SH-SY5Y (cell line): ENCODE results near the gene NPM1.

ENCODE experiments used
- GATA2 ChIP-seq: IDR thresholded peaks from 2 replicates; pipeline ENCODE4 v1.6.1; 2011; ENCODE audit warnings: mild to moderate bottlenecking, low read depth, low read length
- GATA3 ChIP-seq: IDR thresholded peaks from 2 replicates; pipeline ENCODE4 v1.6.1; 2011; ENCODE audit warnings: low read depth, mild to moderate bottlenecking, low read length, moderate library complexity

Gene NPM1

GRCh38 chr5:171431251-171431777, 43.7 kb downstream of the NPM1 start:
- TF ChIP-seq GATA3 (no peak), GATA2 (no peak)

DNA sequence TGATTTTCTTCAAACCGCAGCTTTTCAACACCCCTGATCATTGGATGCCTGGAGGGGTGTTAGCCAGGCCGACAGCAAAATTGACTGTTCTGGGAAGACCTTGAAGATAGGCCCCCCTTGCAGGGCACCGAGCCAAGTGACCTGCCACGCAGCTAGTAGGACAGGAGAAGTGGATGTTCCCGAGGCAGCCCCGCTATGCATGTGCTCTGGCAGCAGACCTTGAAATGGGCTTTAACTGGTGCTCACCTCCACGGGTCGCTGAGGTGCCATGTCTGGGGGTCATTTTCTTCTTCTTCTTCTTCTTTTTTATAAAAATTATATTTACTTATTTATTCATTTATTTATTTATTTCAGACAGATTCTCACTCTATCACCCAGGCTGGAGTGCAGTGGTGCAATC, 44.4 kb downstream of the NPM1 start:
- TF ChIP-seq GATA3 (no peak), GATA2 (no peak)

DNA sequence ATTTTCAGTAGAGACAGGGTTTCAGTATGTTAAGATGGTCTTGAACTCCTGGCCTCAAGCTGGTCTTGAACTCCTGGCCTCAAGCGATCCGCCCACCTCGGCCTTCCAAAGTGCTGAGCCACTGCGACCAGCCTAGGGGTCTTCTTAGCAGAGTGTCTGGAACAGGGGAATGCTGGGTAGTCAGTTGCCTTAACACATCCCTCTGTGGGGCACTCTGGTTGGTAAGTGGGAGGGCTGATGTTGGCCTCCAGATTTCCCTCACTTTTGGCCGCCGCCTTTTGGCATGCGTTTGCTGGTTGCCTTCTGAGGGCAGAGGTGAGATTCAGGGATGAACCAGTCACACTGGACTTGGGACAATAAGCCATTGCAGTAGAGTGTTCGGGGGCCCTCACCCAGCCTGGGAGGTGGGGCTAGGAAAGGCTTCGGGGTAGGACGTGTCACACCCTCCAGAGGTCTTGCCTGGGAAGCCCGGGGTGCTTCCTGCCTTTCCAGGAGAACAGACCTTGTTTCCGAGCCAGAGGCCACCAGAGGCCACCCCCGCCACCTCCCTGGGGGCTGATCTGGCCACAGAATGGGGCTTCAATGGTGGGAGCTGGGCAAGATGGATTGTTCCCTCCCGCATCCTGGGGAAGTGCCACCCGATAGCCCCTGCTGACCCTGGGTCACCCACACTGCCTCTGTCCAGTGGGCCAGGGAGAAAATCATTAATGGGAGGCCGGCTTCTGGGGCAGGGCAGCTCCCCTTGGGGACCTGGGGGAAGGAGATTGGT, 45.1 kb downstream of the NPM1 start:
- TF ChIP-seq GATA2 (no peak), GATA3 (no peak)

GRCh38 chr5:171433352-171433698, 45.7 kb downstream of the NPM1 start:
- no peak for TF ChIP-seq GATA3
- TF ChIP-seq GATA2 = no peak

DNA sequence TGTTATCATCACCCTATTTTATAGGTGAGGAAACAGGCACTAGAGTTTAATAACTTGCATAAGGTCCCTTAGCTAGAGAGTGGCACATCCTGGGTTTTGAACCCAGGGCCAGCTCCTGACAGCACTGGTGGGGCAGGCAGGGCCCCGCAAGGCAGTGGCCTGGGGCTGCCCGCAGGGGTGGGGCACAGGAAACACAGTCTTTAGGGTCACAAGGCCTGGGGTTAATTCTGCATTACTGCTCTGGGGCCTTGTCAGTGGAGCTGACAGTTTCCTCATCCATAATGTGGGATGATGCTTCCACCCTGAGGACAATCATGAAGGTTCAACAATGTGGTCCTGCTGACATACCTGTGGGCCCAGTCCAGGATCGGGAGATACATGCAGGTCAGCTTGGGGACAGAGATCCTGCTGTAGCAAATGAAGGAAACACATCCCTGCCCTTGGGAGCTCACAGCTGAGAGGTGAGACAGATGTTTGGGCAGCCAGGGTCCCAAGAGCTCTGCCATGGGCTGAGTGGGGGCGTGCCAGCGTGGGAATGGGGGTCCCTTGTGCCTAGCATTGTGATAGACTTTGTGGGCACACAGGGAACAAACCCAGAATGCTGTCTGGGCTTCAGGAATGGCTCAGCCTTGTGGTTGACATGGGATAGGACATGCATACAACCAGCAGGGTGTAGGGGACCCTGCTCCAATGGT, 46.5 kb downstream of the NPM1 start:
- no peak for TF ChIP-seq GATA3
- no peak for TF ChIP-seq GATA2

- no peak for TF ChIP-seq GATA3
- no peak for TF ChIP-seq GATA2
Observed at GRCh38 chr5:171434874-171435273, 47.2 kb downstream of the NPM1 start.

- TF ChIP-seq GATA2 = no peak
- no peak for TF ChIP-seq GATA3
Observed at GRCh38 chr5:171435908-171436307, 48.3 kb downstream of the NPM1 start.

- TF ChIP-seq GATA2 (no peak), GATA3 (no peak)
Observed at GRCh38 chr5:171436804-171437285, 49.2 kb downstream of the NPM1 start.

DNA sequence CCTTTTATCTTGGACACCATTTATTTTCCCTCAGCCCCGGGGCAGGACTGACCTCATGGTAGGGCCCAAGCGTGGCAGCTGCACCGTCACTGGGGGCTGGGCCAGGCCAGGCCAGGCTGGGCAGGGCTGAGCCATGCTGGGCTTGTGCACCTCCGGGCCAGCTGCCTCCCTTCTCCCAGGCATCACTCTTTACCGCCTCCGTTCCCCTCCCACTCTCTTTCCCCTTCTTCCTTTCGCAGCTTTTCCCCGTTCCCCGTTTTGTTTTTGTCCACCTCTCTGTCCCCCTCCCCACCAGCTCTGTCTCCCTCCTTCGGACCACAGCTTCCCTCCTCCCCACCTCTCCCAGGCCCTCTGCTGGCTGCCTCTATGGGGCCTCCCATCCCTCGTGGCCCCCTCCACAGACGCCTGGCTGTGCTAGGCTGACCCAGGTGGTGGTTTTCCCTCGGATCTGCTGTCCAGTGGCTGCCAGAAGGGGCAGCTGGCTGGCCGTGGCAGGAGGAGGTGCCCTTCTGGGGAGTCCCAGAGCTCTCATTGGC, 49.7 kb downstream of the NPM1 start:
- TF ChIP-seq GATA2 (no peak), GATA3 (no peak)

DNA sequence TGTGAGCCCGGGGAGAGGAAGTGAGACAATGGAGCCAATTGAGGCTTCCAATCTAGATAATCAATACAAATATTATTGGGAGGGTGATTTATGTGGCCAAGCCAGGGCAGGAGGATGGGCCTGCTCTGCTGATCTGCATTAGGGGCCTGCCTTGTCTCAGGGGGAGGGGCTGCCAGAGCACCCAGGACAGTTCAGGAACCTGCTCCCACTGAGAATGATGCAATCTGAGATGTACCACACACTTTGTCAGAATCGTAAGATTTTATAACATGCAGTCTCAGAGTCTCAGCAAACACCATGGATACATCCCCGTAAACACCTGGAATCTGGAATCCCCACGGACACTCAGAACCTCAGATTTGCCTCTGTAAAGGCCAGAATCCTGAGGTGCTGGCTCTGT, 51.1 kb downstream of the NPM1 start:
- TF ChIP-seq GATA2 (no peak), GATA3 (no peak)

DNA sequence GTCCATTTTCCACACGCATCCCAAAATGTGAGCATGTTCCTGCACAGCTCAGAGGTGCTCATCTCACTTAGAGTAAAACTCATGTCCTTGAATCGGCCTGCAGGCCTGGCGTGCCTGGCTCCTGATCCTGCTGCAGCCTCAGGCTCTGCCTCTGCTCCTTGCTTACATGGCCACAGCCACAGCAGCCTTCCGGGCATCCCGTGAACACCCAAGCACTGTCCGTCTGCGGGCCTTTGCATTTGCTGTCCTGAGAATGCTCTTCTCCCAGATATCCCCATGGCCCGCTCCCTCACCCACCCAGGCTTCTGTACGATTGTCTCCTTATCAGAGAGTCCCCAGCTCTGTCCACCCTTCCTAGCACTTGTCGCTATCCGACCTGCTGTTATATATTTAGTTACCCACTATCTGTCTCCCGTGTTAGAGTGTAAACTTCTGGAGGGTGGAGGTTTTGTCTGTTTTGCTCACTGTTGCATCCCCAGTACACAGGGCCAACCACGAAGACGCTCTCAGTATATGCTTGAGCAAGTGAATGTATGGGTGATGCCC, 53.7 kb downstream of the NPM1 start:
- TF ChIP-seq GATA3 (no peak), GATA2 (no peak)

GRCh38 chr5:171442287-171443042, 54.8 kb downstream of the NPM1 start:
- TF ChIP-seq GATA2 (no peak), GATA3 (no peak)

DNA sequence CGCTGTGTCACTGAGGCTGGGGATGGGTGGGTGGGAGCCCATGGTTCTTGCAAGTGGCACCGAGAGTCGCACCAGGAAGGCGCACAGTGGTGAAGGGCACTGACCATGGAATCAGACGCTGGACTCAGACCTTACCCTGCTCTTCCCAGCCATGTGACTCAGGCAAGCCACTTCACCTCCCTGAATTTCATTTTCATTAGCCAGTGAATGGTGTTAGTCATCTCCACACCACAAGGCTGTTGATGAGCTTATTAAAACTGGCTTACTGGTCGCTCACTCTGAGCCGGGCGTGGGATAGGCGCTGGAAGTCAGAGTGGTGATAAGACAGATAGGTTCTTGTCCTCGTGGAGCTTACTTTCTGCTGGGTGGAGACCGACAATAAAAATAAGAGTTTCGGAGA, 56.9 kb downstream of the NPM1 start:
- TF ChIP-seq GATA3 (no peak), GATA2 (no peak)
